COLO668 (cell line): ENCODE data around the gene RPUSD1.
"Not testable (repeated sequence)": the region's sequence is repeated elsewhere in the genome, so short reads cannot be mapped to it uniquely, and the experiment has no call there.

Experiments used
- DNase-seq: peaks from one replicate; lab custom pipeline; 2025; ENCODE audit not compliant: unreplicated experiment; lab: John Stamatoyannopoulos, UW

The RPUSD1 gene

DNA sequence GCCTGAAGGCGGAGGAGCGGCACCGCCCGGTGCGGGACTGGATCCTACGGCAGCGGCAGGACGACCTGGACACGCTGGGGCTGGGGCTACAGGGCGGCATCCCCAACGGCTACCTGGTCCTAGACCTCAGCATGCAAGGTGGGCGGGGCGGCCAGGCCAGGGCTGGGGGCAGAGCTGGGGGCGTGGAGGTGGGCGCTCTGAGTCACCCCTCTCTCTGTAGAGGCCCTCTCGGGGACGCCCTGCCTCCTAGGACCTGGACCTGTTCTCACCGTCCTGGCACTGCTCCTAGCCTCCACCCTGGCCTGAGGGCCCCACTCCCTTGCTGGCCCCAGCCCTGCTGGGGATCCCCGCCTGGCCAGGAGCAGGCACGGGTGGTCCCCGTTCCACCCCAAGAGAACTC, 19.8 kb downstream of the RPUSD1 start:
- DNase-seq, result no peak

- no peak for DNase-seq
Observed at GRCh38 chr16:767743-768235, 20.4 kb downstream of the RPUSD1 start.

DNA sequence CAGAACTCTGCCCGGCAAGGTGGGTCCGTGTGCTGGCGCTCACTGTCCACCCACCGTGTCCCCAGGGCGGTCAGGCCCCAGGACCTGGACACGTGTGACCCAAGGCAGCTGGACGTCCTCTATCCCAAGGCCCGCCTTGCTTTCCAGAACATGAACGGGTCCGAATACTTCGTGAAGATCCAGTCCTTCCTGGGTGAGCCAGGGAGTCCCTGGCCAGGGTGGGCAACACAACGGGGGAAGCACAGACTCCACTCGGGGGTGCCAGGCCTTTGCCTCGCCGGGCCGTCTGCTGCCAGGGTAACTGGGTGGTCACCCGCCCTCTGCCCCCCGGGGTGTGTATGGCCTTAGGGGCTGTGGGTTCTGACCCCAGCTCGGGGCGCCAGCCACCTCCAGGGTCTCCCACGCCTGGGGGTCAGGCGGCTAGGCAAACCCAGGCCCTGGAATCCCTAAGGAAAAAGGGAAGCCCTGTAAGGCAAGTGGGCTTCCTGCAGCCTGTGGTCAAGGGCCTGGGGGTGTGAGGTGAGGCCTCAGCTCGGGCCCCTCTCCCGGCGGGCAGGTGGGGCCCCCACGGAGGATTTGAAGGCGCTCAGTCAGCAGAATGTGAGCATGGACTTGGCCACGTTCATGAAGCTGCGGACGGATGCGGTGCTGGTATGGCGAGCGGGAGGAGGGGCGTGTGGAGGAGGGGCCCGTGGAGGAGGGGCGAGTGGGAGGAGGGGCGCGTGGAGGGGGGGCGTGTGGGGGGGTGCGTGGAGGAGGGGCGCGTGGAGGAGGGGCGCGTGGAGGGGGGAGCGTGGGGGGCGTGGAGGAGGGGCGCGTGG, 21.2 kb downstream of the RPUSD1 start:
- DNase-seq, result no peak

GRCh38 chr16:766008-766819, 22.0 kb downstream of the RPUSD1 start:
- DNase-seq, result no peak

DNA sequence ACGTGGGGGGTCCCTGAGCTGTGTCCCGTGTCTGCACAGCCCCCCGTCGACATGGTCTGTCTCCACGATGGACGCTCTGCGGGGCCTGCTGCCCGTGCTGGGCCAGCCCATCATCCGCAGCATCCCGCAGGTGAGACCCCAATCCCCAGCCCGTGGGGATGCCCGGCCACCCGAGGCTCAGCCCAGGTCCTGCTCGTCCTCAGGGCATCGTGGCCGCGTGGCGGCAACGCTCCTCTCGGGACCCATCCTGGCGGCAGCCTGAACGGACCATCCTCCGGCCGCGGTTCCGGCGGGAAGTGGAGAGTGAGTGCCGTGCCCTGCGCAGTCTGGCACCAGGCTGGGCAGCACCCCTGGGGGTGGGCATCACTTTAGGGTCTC, 22.7 kb downstream of the RPUSD1 start:
- DNase-seq, result no peak

- no peak for DNase-seq
Observed at GRCh38 chr16:764848-765487, 23.2 kb downstream of the RPUSD1 start.

GRCh38 chr16:764184-764750, 23.9 kb downstream of the RPUSD1 start:
- DNase-seq, result no peak

DNA sequence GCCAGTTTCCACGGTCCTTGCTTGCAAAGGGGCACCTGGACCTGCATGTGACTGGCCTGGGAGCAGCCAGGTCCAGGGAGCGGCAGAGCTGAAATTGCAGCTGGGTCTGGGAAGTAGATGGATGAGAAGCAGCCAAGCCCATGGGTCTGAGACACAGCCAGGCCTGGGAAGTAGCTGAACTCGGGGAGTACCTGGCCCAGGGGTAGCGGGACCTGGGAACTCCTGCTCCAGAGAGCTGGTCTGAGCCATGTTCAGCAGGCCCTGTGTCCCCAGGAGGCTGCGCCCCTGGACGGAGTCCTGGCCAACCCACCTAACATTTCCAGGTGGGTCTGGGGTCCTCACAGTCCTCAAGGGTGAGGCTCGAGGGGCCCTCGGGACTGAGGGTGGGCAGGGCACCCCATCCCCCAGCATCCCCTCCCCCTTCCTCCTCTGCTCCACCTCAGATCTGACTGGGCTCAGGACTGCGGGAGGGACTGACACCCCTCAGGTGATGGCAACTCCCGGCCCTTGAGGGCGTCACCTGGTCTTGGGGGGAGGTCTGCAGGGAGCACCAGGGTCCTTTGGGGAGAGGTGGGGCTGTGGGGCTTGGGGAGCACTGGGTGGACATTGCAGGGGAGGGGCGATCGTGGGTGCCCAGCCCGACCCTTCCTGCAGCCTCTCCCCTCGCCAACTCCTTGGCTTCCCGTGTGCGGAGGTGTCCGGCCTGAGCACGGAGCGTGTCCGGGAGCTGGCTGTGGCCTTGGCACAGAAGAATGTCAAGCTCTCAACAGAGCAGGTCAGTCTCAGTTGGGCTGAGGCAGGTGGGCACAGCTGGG, 24.6 kb downstream of the RPUSD1 start:
- no peak for DNase-seq

- no peak for DNase-seq
Observed at GRCh38 chr16:762595-763268, 25.4 kb downstream of the RPUSD1 start.

- no peak for DNase-seq
Observed at GRCh38 chr16:761625-762513, 26.3 kb downstream of the RPUSD1 start.

DNA sequence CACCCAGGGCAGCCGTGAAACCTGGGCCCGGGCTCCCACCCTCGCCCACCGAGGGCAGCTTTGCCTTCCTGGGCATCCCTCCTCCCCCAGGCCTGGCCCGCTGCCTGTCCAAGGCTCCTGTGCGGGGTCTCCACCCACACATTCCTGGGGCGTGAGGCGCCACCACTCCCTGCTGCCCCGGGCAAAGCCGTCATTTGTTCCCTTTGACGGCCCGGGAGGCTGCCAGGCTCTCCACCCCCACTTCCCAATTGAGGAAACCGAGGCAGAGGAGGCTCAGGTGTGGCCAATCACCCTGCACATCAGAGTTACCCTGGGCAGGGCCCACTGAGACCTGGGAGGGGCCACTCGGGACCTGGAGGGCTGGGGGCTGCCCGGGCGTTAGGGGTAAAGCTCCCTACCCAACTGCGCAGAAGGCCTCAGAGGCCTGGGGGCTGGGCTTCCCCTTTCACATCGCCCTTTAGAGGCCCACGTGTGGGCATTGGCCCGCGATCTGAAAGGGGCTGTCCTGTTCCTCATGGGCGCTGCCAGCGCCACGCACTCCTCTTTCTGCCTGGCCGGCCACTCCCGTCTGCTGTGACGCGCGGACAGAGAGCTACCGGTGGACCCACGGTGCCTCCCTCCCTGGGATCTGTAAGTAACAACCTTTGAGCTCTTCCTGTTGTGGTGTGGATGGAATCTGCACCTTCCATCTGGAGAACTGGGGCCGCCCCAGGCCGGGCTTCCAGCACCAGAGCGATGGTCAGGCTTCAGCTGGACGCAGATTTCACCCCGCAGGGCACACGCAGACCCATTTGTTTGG, 27.4 kb downstream of the RPUSD1 start, which contains the start of gene MSLN:
Gene MSLN (plus strand): TSS at position 190 of the 799 bp plus-strand sequence. CDS start 1,947 bp downstream, outside the sequence.
- DNase-seq, result no peak

- DNase-seq, result no peak
Observed at GRCh38 chr16:760065-760464, 28.1 kb downstream of the RPUSD1 start.

DNA sequence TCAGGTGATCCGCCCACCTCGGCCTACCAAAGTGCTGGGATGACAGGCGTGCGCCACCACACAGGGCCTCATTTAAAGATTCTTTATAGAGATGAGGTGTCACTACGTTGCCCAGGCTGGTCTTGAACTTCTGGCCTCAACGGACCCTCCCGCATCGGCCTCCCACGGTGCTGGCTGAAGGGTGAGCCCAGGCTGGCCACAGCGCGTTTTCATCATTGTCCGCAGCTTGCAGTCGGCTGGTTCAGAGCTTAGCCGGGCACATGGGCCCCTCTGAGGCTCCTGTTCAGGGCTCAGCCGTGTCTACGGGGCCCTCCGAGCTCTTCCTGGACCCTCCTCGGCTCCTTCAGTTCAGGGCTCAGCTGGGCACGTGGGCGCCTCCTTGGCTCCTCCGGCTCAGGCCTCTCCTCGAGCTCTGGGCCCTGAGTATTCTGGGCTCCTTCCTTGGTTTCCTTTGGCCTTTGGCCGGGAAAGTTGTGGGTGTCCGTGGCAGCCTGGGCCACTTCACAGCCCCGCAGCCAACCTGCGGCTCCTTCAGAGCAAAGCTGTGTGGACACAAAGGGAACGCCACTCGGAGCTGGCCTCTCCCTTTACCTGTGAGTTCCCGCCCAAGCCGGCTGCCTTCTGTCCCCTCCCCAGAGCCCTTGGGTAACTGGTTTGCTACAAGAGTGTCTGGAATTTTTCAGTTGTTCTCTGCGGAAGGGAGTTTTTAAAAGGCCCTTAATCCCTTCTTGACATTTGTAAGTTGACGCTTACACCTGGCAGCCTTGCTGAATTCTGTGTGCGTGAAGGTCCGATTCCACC, 28.9 kb downstream of the RPUSD1 start:
- DNase-seq, result no peak

DNA sequence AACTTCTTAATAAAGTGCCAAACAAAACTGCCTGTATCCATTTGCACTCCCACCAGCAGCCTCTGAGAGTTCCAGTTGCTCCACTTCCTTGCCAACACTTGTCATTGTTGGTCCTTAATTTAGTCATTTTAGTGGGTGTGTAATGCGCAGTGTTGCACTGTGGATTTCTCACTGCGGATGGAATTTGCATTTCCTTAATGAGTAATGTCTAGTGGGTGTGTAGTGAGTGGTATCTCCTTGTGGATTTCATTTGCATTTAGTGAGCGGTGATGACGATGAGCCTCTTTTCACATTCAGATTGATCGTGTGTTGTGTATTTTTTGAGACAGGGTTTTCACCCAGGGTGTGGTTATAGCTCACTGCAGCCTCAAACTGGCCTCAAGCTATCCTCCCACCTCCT, 31.8 kb downstream of the RPUSD1 start:
- no peak for DNase-seq

DNA sequence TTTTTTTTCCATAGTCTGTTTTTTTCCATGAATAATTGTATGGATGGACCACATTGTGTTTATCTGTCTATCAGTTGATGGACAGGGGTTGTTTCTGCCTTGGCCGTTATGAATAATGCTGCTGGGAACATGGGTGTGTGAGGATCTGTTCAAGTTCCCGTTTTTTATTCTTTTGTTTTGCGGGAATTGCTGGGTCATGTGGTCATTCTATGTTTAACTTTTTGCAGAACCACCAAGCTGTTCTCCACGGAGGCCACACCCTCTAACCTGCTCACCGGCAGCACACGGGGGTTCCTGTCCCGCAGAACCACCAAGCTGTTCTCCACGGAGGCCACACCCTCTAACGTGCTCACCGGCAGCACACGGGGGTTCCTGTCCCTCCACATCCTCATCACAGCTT, 33.5 kb downstream of the RPUSD1 start:
- DNase-seq, result no peak

DNA sequence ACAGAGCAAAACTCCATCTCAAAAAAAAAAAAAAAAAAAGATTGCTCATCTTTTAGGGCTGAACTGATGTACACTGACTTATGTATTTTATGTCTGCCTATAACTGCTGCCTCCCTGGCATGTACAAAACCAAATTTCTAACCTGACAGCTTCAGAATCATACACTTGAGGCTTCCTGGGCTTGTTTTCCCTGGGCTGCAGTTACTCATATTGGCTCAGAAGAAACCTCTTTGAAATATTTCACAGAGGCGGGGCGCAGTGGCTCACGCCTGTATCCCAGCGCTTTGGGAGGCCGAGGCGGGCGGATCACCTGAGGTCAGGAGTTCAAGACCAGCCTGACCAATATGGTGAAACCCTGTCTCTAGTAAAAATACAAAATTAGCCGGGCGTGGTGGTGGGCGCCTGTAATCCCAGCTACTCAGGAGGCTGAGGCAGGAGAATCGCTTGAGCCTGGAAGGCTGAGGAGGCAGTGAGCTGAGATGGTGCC, 34.0 kb downstream of the RPUSD1 start:
- DNase-seq, result not testable (repeated sequence)

- DNase-seq, result no peak
Observed at GRCh38 chr16:752007-752312, 36.2 kb downstream of the RPUSD1 start.
